ES-I3 (cell line): ENCODE data around the gene TMEM164.

Experiments
- H3K36me3 ChIP-seq: 2 replicates; pipeline ENCODE4 v1.6.1; 2013; ENCODE audit warnings: mild to moderate bottlenecking, low read length, control low read depth, moderate library complexity; ENCODE audit not compliant: insufficient read depth
- H3K4me1 ChIP-seq: 2 replicates; pipeline ENCODE4 v1.6.1; 2013; ENCODE audit warnings: mild to moderate bottlenecking, control low read depth, low read length; ENCODE audit not compliant: insufficient read depth
- H3K9ac ChIP-seq: 2 replicates; pipeline ENCODE4 v1.6.1; 2013; ENCODE audit warnings: low read depth, mild to moderate bottlenecking, low read length, moderate library complexity
- H3K9me3 ChIP-seq: 2 replicates; pipeline ENCODE4 v1.6.1; 2013; ENCODE audit warnings: mild to moderate bottlenecking, low read length, moderate library complexity; ENCODE audit not compliant: control insufficient read depth, insufficient read depth

Gene TMEM164

DNA sequence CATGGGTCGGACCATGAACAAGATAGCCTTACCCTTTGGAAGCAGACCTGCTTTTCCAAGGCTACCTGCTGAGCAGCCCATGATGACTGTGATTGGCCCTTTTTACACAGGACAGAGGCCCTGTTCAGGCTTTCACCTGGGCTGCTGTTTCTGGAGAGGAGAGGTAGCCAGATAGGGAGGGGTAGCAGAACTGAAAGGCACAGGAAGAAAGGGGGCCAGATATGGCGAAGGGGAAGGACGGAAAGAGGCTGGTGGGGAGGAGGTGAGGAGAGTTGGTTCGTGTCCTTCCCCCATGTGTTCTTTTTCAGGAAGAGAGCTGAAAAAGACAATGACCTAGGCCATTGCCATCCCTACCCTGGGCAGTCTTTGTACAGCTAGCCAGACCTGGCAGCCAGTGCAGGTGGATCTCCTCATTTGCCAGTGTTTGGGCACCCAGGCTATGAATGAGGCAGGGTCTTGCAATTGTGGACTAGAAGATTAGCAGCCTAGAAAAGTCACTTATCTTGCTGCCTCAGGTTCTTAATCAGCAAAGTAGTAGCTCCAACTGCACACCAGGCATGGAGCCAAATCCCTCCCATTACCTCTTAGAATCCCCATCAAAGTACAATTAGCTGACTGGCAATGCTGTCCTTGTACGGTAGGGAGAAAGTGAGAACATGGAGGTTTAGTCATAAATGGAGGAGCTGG, 175.4 kb downstream of the TMEM164 start:
- Histone ChIP-seq H3K9me3 (no peaks in the 10 kb centered on the region), H3K4me1 (peaks cover 24% of the 10 kb centered on the region; the same call in 1 of the 2 replicates)

DNA sequence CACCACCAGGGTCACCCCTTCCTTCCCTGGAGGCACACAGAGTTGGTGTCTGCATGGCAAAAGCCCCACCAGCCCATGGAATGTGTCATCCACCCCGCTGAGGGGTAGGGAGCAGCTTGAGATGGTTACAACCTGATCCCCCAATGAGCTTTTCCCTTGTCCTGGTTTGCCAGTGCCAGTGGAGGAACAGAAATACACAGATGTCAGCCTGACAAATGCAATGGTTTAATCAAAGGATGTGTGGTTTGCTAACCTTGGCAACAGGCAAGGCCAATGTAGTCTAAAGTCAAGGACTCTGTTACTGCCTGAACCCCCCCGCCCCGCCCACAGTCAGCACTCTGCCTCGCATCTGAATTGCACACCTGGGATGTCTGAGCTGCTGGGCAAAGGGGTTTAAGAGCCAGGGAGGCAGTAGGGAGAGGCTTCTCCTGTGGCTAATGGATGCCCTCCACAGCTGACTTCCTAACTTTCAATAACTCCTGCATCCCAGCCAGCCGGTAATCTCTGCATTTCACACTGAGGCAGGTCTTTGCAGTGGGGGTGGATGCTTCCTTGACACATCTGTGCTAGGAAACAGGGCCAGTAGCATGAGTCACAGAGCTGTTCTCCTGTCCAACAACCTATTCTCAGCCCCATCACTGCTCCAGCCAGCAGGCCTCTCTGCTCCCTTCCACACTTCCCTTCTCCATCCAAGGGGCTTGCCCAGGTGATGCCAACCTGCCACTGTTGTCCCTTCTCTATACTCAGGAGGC, 177.4 kb downstream of the TMEM164 start:
- Histone ChIP-seq H3K4me1 (peaks cover 22% of the 10 kb centered on the region), H3K36me3 (no peaks in the 10 kb centered on the region), H3K9ac (no peak overlapping the region), H3K9me3 (no peaks in the 10 kb centered on the region)

More for the DNA sequence above, 175.4 kb downstream of the TMEM164 start:
- H3K36me3 ChIP-seq = no peaks in the 10 kb centered on the region
- no peak overlapping the region for H3K9ac ChIP-seq

- no peaks in the 10 kb centered on the region for H3K36me3 ChIP-seq
- no peaks in the 10 kb centered on the region for H3K9me3 ChIP-seq
- H3K9ac ChIP-seq = no peak overlapping the region
- H3K4me1 ChIP-seq = peaks cover 22% of the 10 kb centered on the region
Measured at GRCh38 chrX:110180928-110181310, 178.0 kb downstream of the TMEM164 start.

DNA sequence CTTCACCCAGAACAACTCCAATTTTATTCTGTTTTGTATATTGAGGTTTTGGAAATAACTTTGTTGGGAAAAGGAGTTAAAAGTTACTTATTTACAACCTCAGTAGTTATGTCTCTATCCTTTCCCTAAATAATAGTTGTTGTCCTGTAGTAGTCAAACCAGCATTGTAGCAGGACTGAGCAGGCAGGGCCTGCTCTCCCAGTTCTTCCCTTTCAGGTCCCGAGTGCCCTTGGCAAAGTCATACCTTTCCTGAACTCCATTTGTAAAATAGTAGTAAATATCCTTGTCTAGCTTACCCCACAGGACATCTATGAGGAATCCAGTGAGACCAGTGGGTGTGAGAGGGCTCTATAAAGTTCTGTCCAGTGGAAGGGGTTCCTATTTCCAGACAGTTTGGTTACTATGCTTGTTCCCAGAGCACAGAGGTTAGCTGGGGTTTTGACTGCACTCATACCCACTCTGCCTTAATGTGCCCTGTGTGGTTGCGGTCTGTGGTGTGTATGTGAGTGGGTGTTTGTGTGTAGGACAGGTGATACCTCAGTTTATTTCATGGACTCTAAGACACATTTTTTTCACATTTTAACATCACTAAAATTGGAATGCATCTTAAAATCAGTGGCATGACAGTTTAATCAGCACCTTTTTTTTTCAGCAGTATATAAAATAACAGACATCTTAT, 178.7 kb downstream of the TMEM164 start:
- Histone ChIP-seq H3K36me3 (no peaks in the 10 kb centered on the region), H3K4me1 (peaks cover 22% of the 10 kb centered on the region), H3K9me3 (no peaks in the 10 kb centered on the region), H3K9ac (no peak overlapping the region)

- Histone ChIP-seq H3K9me3 (no peaks in the 10 kb centered on the region), H3K36me3 (no peaks in the 10 kb centered on the region), H3K4me1 (peaks cover 22% of the 10 kb centered on the region), H3K9ac (no peak overlapping the region)
Measured at GRCh38 chrX:110182362-110182761, 179.4 kb downstream of the TMEM164 start.

GRCh38 chrX:110182865-110183264, 180.0 kb downstream of the TMEM164 start:
- peaks cover 22% of the 10 kb centered on the region for H3K4me1 ChIP-seq
- no peak overlapping the region for H3K9ac ChIP-seq
- H3K36me3 ChIP-seq = no peaks in the 10 kb centered on the region
- no peaks in the 10 kb centered on the region for H3K9me3 ChIP-seq

DNA sequence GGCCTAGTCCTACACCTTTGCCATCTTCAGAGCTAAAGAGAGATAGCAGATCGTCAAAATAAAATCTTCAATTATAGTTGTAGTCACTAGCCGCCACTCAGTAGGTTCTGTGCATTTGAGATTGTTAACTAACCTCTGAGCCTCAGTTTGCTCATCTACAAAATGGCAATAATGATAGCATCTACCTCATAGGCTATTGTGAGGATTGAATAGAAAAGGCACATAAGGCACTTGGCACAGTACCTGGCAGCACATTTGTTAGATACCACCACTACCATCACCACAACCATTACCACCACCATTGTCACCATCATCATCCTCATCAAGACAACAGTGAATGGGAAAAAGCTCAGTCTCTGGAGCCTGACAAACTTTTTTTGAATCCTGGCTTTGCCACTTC, 180.4 kb downstream of the TMEM164 start:
- no peaks in the 10 kb centered on the region for H3K9me3 ChIP-seq
- peaks cover 22% of the 10 kb centered on the region for H3K4me1 ChIP-seq
- H3K9ac ChIP-seq = no peak overlapping the region
- no peaks in the 10 kb centered on the region for H3K36me3 ChIP-seq

DNA sequence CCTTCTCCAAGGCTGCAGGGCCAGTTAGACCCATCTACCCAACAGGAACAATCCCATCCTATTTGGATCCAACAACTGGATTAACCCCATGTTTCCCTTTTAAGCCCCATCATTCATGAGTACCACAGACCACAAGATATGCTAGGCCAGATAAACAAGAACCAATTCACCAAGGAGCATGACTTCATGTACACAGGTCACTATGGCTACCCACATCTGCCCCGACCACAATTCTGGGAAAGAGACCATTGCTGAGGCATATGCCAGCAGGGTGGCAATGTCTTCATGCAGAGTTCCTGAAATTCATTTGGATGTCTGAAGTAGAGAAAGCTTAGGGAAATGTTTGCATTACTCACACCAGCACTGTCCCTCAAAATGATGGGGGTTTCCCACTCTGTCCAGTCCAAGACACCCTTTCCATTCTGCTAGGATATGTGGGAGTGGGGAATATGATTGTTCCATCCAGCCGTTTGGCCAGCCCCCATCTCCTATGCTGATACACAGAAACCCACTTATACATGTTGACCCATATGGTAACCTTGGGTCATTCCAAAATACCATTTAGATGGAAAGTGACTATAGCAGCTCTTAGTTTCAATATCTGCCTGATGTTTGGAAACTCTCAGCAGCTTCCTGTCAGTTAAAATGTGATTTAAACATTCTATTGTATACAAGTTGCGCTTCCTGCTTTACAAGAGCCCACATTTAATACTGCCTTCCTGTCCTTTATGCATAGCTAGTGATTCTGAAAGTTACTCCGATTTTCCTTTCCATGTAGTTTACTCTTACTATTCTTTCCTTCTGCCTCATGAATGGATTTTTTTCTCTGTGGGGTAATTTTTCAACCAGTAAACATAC, 186.0 kb downstream of the TMEM164 start:
- Histone ChIP-seq H3K9ac (no peak overlapping the region), H3K4me1 (peaks cover 4% of the 10 kb centered on the region; the same call in 1 of the 2 replicates), H3K36me3 (no peaks in the 10 kb centered on the region; the same call in 1 of the 2 replicates), H3K9me3 (no peaks in the 10 kb centered on the region)

- Histone ChIP-seq H3K36me3 (peaks cover 2% of the 10 kb centered on the region; the same call in 1 of the 2 replicates), H3K4me1 (peaks cover 14% of the 10 kb centered on the region), H3K9ac (no peak overlapping the region), H3K9me3 (no peaks in the 10 kb centered on the region)
Measured at GRCh38 chrX:110192516-110192915, 189.6 kb downstream of the TMEM164 start.

GRCh38 chrX:110194977-110195376, 192.1 kb downstream of the TMEM164 start:
- Histone ChIP-seq H3K9ac (no peak overlapping the region), H3K4me1 (peaks cover 14% of the 10 kb centered on the region), H3K9me3 (no peaks in the 10 kb centered on the region), H3K36me3 (peaks cover 2% of the 10 kb centered on the region; the same call in 1 of the 2 replicates)

DNA sequence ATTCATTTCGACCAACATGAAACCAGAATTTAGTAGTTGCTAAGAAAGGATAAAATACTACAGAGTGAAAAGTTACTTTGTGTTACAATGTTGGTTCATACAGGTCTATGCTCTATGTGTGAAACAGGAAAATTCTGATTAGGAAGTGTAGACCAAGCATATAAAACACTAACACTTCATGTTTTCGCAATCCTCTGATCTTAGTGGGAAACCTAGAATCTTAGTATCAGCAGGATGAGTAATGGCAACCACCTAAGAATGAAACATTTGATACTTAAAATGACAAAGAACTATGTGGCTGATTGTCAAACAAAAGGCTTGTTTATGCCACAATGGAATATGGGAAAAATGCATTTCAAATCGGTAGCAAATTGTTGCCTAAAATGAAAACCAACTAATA, 198.9 kb downstream of the TMEM164 start:
- H3K9me3 ChIP-seq = no peaks in the 10 kb centered on the region
- H3K9ac ChIP-seq = no peak overlapping the region
- no peaks in the 10 kb centered on the region for H3K4me1 ChIP-seq
- H3K36me3 ChIP-seq = no peaks in the 10 kb centered on the region

DNA sequence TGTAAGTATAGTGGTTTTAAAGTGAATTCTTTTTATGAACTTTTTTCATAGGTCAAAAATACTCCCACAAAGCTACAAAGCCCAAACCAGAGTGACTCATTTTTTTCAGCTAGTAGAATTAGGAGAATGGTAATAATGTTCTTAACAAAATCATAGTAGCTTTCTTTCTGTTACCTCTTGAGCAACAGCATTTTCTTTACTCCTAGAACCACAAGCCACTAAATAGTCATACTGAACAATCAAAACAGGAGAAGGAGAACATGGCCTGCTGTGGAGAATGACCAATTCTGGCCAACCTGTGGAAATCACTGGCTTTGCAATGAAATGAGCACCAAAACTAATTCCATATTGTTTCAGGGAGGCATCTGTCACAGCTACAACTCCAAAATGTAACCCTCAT, 202.1 kb downstream of the TMEM164 start:
- Histone ChIP-seq H3K9me3 (no peaks in the 10 kb centered on the region), H3K4me1 (peaks cover 7% of the 10 kb centered on the region; the same call in 1 of the 2 replicates), H3K36me3 (no peaks in the 10 kb centered on the region; the same call in 1 of the 2 replicates), H3K9ac (no peak overlapping the region)

GRCh38 chrX:110208092-110208491, 205.2 kb downstream of the TMEM164 start:
- Histone ChIP-seq H3K4me1 (peaks cover 22% of the 10 kb centered on the region), H3K36me3 (no peaks in the 10 kb centered on the region; the same call in 1 of the 2 replicates), H3K9me3 (no peaks in the 10 kb centered on the region), H3K9ac (no peak overlapping the region)
